AG10803 (cell line): Measurements from ENCODE around the gene MMS22L.

Experiments used
- DNase-seq: peaks from one replicate; pipeline ENCODE4 v3.0.0; 2010; ENCODE audit warnings: low read depth
- H3K4me3 ChIP-seq: 2 replicates; pipeline ENCODE4 v1.5.1; 2011; ENCODE audit warnings: mild to moderate bottlenecking, low read length, control low read depth
- TF ChIP-seq, protein P1 (sequence below): conservative IDR thresholded peaks from 2 replicates; pipeline ENCODE4 v1.5.1; 2011; ENCODE audit warnings: mild to moderate bottlenecking, low read length, control low read depth, inconsistent platforms

MMS22L gene, protein sequence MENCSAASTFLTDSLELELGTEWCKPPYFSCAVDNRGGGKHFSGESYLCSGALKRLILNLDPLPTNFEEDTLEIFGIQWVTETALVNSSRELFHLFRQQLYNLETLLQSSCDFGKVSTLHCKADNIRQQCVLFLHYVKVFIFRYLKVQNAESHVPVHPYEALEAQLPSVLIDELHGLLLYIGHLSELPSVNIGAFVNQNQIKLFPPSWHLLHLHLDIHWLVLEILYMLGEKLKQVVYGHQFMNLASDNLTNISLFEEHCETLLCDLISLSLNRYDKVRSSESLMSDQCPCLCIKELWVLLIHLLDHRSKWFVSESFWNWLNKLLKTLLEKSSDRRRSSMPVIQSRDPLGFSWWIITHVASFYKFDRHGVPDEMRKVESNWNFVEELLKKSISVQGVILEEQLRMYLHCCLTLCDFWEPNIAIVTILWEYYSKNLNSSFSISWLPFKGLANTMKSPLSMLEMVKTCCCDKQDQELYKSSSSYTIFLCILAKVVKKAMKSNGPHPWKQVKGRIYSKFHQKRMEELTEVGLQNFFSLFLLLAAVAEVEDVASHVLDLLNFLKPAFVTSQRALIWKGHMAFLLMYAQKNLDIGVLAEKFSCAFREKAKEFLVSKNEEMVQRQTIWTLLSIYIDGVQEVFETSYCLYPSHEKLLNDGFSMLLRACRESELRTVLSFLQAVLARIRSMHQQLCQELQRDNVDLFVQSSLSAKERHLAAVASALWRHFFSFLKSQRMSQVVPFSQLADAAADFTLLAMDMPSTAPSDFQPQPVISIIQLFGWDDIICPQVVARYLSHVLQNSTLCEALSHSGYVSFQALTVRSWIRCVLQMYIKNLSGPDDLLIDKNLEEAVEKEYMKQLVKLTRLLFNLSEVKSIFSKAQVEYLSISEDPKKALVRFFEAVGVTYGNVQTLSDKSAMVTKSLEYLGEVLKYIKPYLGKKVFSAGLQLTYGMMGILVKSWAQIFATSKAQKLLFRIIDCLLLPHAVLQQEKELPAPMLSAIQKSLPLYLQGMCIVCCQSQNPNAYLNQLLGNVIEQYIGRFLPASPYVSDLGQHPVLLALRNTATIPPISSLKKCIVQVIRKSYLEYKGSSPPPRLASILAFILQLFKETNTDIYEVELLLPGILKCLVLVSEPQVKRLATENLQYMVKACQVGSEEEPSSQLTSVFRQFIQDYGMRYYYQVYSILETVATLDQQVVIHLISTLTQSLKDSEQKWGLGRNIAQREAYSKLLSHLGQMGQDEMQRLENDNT

DNA sequence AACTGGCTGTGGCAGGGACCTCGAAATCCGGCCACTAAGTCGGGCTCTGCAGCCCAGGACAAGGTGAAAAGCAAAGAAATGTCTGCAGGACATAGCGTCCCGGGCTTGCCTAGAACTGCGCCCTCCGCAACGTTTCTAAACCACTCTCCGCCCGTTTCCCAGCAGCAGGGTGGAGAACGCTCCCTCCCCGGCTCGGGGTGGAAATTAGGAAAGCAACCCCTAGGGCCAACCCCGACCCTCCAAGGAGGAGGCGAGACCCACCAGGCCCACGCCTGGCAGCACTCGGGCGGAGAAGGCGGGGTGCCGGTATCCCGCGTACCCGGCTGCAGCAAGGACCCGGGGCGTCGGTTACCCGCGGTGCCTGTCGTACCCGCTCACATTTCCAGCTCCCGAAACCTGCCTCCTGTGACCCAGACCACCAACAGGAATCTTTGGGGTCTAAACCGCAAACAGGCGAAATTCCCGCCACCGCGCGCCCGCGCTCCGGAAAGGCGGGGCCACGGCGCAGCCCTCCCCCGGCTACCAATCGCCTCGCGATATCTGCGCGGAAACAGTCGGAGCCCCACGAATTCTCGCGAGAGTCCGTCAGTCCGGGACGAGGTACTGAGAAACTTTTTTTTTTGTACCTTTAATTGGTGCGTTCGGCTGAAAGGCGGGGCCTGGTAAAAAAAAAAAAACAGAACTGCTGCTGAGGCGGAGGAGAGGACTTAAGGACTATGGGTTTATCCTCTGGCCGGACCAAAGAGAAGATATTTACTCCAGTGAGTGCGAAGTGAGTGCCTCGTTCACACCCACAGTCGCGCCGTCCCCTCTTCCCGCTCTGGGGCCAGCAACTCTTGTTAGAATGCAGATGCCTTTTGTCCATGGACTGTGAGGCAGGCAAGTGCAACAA, at the start of gene MMS22L:
Gene MMS22L, minus strand, starts transcription at position 491 of the 892 bp plus-strand sequence. CDS start 739 bp downstream, outside the sequence.
- H3K4me3 ChIP-seq = peak within 1 kb of the TSS; percentile 92
- TF ChIP-seq, protein P1, sequence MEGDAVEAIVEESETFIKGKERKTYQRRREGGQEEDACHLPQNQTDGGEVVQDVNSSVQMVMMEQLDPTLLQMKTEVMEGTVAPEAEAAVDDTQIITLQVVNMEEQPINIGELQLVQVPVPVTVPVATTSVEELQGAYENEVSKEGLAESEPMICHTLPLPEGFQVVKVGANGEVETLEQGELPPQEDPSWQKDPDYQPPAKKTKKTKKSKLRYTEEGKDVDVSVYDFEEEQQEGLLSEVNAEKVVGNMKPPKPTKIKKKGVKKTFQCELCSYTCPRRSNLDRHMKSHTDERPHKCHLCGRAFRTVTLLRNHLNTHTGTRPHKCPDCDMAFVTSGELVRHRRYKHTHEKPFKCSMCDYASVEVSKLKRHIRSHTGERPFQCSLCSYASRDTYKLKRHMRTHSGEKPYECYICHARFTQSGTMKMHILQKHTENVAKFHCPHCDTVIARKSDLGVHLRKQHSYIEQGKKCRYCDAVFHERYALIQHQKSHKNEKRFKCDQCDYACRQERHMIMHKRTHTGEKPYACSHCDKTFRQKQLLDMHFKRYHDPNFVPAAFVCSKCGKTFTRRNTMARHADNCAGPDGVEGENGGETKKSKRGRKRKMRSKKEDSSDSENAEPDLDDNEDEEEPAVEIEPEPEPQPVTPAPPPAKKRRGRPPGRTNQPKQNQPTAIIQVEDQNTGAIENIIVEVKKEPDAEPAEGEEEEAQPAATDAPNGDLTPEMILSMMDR = no peak
- DNase-seq = peak; percentile 91

DNA sequence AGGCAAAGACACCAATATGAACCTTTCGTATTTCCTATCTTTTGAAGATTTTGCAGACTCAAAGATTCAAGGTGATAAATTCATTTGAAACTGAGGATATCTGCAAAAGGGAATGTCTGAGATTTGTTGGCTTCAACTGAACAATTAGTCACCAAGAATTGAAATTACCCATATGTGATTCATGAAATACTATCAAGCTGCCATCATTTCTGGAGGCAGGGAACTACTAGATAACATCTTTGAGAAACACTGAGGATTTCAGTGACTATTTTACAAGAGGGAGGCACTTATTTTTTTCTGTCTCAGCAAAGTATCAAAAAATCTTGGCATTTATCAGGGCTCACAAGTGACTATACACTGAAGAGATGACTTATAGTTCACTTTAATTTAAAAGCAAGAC, 39.8 kb upstream of the MMS22L start:
- DNase-seq = peak; percentile 47
- TF ChIP-seq, protein P1 = no peak
- no peak overlapping the region for H3K4me3 ChIP-seq

DNA sequence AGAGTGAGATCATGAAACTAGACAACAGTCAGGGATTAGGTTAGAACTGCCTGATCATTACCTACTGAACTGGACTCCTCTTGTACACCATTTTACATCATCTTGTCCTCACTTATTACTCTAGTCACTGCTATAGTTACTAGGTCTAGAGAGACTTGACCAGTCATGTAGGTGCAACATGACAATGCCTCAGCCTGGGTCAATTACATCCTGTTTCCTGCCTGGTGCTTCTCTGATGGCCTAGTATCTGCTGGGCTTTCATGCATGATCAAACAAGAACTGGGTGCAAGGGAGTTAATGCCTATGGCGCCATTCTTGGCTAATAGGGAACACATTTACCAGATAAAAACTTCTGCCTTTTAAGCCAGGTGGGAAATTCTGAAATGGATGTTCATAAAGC, 39.2 kb upstream of the MMS22L start:
- H3K4me3 ChIP-seq = no peak overlapping the region
- DNase-seq = no peak
- TF ChIP-seq, protein P1 = no peak

DNA sequence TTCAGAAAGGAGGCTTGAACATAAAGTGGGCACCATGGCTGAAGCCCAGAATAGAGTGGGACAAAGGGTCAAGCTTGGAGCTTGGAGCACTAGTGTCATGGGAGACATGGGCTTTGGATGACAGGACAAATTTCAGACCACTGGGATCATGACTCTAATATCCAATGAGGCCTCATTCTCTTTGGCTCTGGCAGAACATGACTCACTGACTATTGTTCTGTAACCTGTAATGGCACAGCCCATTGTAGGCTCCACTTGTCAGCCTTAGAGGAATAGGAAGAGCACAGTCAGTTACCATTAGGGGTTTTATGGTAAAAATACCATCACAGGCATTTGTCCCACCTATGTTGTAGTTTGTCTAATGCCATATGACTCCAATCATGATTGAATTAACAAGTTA, 34.0 kb upstream of the MMS22L start:
- H3K4me3 ChIP-seq = no peak overlapping the region
- no peak for DNase-seq
- TF ChIP-seq, protein P1 = no peak

DNA sequence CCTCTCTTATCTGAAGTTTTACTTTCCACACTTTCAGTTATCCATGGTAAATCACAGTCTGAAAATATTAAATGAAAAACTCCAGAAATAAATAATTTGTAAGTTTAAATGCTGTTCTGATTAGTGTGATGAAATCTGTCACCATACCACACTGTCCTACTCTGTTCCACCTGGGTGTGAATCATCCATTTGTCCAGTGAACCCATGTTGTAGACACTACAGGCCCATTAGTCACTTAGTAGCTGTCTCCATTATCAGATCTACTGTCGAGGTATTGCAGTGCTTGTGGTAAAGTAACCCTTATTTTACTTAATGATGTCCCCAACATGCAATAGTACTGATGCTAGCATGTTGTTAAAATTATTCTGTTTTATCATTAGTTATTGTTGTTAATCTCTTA, 29.2 kb upstream of the MMS22L start:
- no peak for DNase-seq
- H3K4me3 ChIP-seq = no peak overlapping the region
- TF ChIP-seq, protein P1 = no peak
